AG09319 (cell line): Measurements from ENCODE around the gene FAF2.

ENCODE experiments used
- DNase-seq: peaks from one replicate; pipeline ENCODE4 v3.0.0-alpha.2; 2010; ENCODE audit warnings: low read depth; ENCODE audit errors: extremely low read depth
- TF ChIP-seq, protein P1 (sequence below): IDR thresholded peaks from 2 replicates; pipeline ENCODE4 v1.5.1; 2011; ENCODE audit warnings: low read depth, mild to moderate bottlenecking, inconsistent platforms, low read length, moderate library complexity

FAF2 gene

DNA sequence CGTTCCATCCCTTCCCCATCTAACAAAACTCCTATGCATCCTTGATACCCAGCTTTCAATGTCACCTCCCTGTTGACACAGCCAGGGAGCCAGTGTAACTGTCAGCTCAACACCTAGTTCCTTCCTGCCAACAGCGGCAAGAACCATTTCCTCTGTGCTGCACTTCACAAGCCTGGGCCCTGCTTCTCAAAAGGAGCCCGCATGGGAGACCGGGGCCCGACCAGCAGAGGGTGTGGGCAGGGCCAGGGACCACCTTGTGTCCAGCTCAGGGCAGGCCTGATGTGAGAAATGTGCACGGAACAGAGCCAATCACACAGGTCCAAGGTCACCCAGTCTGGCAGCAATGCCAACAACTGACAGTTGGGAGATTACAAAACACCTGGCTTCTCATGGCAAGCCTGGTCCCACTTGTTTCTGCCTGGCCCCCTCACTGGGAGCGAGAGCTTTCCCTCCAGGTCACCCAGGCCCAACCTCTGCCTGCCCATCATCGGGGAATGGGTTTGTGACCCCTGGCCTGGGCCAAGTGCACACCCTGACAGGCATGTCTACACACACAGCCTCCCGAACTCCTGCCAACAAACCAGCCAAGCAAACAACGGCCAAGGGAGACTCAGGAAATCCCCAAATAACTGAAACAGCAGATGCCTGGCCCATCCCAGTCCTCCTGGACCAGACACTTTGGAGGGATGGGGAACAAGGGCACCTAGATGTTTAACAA lies 85.9 kb downstream of the FAF2 start:
- no peak for DNase-seq
- TF ChIP-seq, protein P1, sequence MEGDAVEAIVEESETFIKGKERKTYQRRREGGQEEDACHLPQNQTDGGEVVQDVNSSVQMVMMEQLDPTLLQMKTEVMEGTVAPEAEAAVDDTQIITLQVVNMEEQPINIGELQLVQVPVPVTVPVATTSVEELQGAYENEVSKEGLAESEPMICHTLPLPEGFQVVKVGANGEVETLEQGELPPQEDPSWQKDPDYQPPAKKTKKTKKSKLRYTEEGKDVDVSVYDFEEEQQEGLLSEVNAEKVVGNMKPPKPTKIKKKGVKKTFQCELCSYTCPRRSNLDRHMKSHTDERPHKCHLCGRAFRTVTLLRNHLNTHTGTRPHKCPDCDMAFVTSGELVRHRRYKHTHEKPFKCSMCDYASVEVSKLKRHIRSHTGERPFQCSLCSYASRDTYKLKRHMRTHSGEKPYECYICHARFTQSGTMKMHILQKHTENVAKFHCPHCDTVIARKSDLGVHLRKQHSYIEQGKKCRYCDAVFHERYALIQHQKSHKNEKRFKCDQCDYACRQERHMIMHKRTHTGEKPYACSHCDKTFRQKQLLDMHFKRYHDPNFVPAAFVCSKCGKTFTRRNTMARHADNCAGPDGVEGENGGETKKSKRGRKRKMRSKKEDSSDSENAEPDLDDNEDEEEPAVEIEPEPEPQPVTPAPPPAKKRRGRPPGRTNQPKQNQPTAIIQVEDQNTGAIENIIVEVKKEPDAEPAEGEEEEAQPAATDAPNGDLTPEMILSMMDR = no peak

DNA sequence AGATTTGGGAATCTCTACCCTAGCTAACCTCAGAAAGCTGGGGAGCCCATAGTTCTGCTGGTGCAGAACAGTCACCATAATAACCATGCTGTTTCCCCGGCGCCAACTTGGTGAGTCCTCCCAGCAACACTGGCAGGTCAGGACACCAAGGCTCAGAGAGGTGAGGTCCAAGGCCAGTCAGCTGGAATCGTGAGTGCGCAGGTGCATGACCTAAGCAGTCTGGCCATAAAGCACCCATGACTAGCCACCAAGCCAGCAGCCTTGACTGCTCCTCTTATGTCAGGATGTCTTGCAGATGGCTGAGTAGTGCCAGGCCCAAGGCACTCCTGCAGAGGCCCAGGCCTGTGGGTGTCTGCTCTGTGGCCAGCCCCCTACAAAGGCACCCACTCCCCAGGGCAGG lies 86.5 kb downstream of the FAF2 start:
- TF ChIP-seq, protein P1 = no peak

DNA sequence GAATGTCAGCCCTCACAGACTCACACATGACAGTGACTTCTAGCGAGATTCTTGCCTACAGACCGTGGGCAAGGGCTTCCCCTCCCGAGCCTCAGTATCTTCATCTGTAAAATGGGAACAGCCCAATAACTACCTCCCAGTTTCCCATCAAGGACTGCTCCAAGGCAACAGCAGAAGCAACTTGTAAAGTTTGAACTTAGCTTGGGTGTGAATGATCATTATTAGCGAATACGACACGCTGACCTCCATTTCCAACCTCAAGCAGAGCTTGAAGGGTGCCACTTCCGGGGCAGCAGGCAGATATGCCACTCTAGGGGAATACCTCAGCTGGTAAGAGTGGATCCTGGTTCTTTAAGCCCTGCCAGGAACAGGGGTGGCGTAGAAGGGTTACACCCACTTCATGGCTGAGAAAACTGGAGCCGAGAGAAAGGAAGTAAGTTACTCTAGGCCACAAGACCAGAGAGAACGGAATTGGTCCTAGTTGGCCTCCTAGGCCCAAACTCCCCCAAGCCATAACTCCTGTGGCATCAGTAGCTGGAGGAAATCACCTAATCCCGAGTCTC lies 87.0 kb downstream of the FAF2 start:
- TF ChIP-seq, protein P1 = no peak
- no peak for DNase-seq

More for the DNA sequence above, 86.5 kb downstream of the FAF2 start:
- DNase-seq = no peak

DNA sequence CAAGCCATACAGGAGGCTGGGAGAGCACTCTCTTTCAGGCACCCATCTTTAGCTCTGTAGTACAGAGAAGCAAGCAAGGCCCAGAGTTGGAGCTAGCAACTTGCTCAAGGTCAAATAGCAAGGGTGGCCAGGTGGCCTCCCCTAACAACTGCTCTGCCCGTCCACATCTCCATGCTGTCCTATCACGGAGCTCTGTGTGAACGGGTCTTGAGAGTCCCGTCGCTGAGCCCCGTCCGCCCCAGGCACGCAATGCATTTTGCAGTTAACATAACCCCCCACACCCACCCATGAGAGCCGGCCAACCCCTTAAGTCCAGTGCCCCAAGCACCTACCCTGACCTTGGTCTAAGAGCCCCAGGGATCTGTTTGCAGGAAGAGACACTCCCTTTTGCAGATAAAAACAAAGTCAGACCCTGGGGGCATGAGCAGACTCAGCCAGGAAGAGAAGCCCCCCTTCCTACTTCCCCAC lies 87.5 kb downstream of the FAF2 start:
- TF ChIP-seq, protein P1 = no peak
- no peak for DNase-seq

DNA sequence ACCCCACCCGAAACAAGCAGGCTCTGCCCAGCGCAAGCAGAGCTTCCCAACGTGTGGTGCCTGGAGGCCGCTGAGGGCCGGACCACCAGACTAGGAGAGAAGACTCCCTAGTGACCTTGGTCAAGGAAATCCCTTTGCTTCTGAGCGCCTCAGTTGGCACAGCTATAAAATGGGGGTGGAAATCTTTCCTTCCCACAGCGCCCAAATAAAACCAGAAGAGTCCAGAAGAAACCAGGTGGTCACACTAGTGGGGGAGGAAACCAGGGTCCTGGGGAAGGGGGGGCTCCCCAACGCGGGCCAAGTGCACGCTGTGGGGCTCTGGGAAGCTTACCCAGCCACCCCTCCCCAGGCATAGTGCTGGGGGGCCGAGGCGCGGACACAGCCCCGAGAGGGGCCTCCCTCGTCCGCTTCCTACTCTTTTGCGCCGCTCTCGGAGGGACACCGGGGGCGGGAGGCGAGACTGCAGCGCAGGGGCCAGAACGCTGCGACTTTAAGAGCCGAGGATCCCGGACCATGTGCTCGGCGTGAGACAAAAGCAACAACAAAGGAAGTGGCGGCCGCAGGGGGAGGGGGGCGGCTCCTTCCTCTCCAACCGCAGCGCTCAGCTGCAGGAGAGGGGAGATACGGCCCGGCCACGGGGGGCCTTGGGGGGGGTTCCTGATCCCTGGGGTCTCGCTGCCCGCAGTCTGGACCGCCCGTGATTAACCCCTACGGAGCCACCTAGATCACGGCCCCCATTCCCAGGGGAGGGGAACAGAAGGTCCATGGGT lies 88.1 kb downstream of the FAF2 start:
- TF ChIP-seq, protein P1 = no peak
- DNase-seq = peak; percentile 25

DNA sequence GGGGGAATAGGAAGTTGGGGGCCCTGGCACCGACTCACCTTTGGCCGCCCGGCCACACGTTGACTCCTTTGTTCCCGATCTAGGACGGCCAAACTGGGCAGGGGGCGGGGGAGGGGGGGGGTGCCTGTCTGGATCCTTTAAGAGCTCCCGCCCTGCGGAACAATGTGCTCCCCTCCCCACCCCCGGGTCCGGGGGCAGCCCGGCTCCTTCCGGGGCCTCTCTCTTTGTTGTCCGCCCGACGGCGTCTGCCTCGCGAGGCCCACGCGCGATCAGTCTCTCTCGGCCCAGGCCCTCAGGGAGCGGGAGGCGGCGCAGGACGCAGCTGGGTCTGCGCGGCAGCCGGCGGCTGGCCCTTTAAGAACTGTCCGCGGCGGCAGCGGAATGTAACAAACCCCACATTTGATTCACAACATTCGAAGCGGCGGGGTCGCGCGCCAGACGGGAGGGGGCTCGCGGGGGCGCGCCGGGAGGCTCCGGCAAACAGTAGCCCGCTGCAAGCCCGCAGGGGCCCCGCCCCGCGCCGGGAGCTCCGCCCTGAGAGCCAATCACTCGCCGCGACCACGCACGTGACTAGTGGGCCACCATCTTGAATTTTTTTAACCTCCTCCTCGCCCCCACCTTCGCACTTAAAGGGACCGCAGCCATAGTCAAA lies 88.8 kb downstream of the FAF2 start, which contains the start of gene RNF44:
Gene RNF44 (minus strand): TSS at position 501 of the 652 bp plus-strand sequence. CDS start 4,930 bp downstream, outside the sequence.
- TF ChIP-seq, protein P1 = no peak
- peak; percentile 95 for DNase-seq
